Activated CD4-positive, alpha-beta T cell treated with anti-CD3 and anti-CD28 coated beads, Interleukin-2, amount 10 ng/mL, durations not matched to agents 7 days and 5 days (primary cell): ENCODE results near the gene NRG3. TPM values are rescaled to one million over a fixed set of nuclear protein-coding genes. Genes with fewer than 3 reads are reported as not detected.

Experiments
- CTCF ChIA-PET: fragments of 350-600 bp; sonication (Branson Sonifier 250); formaldehyde crosslinking; loops from one replicate; lab custom pipeline; 2021; ENCODE audit warnings: antibody characterized with exemption; lab: Charles Lee
- POLR2A ChIA-PET: fragments of 350-600 bp; sonication (Branson Sonifier 250); formaldehyde crosslinking; loops from one replicate; lab custom pipeline; 2021; ENCODE audit warnings: antibody characterized with exemption; lab: Charles Lee
- DNase-seq: peaks from one replicate; pipeline ENCODE4 v3.0.0-alpha.2; 2020
- H3K27ac Mint-ChIP-seq: one replicate; pipeline ENCODE4 v1.8.0; 2021; ENCODE audit warnings: mild to moderate bottlenecking, moderate library complexity, mixed read lengths
- H3K27me3 Mint-ChIP-seq: one replicate; pipeline ENCODE4 v1.8.0; 2021; ENCODE audit warnings: mixed read lengths
- H3K36me3 Mint-ChIP-seq: one replicate; pipeline ENCODE4 v1.8.0; 2021; ENCODE audit warnings: low read depth, mixed read lengths
- H3K4me1 Mint-ChIP-seq: one replicate; pipeline ENCODE4 v1.8.0; 2021; ENCODE audit warnings: mixed read lengths
- H3K4me3 Mint-ChIP-seq: one replicate; pipeline ENCODE4 v1.8.0; 2021; ENCODE audit warnings: mild to moderate bottlenecking, moderate library complexity, mixed read lengths
- H3K9me3 Mint-ChIP-seq: one replicate; pipeline ENCODE4 v1.8.0; 2021; ENCODE audit warnings: mixed read lengths
- total RNA-seq, 2 experiments: library from RNA; stranded (reverse); gene quantifications; one replicate each; pipeline ENCODE4 v1.2.3, GENCODE V29; 2021

The NRG3 gene
- total RNA-seq, 2 experiments from 2014 or later = not detected

- H3K4me3 Mint-ChIP-seq = no peak overlapping the region
- no peak overlapping the region for H3K27ac Mint-ChIP-seq
- H3K4me1 Mint-ChIP-seq = no peaks in the 10 kb centered on the region
- no peaks in the 10 kb centered on the region for H3K27me3 Mint-ChIP-seq
- no peaks in the 10 kb centered on the region for H3K36me3 Mint-ChIP-seq
- ChIA-PET CTCF (no interaction called here), POLR2A (no interaction called here)
- DNase-seq = no peak
- peaks cover 2% of the 10 kb centered on the region for H3K9me3 Mint-ChIP-seq
Measured at GRCh38 chr10:82411416-82411815, 536.4 kb downstream of the NRG3 start.

DNA sequence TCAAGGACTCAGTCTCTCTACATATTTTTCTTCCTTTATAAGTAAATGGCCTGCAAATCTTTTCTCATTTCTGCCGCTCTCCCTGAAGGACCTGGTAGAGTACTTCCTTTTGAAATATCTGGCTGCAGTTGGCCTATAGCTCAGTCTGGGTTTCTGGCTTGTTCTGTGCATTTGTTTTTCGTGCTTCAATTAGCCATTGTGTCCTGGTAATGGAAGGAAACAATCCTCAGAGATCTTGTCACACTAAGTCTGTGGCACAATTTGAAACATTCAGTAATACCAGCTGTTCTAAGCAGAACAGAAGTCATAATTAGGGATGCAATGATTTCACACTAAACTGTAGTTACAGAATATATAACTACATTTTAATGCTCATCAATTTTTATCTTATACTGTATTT is 545.0 kb downstream of the NRG3 start:
- no peaks in the 10 kb centered on the region for H3K36me3 Mint-ChIP-seq
- DNase-seq = no peak
- no peaks in the 10 kb centered on the region for H3K9me3 Mint-ChIP-seq
- H3K4me3 Mint-ChIP-seq = no peak overlapping the region
- POLR2A ChIA-PET = no interaction called here
- no peaks in the 10 kb centered on the region for H3K4me1 Mint-ChIP-seq
- no peaks in the 10 kb centered on the region for H3K27me3 Mint-ChIP-seq
- no peak overlapping the region for H3K27ac Mint-ChIP-seq
- CTCF ChIA-PET = no interaction called here

- no peaks in the 10 kb centered on the region for H3K36me3 Mint-ChIP-seq
- H3K27me3 Mint-ChIP-seq = no peaks in the 10 kb centered on the region
- CTCF ChIA-PET = no interaction called here
- no peak overlapping the region for H3K27ac Mint-ChIP-seq
- H3K4me3 Mint-ChIP-seq = no peak overlapping the region
- peaks cover 7% of the 10 kb centered on the region for H3K9me3 Mint-ChIP-seq
- no peak for DNase-seq
- POLR2A ChIA-PET = no interaction called here
- no peaks in the 10 kb centered on the region for H3K4me1 Mint-ChIP-seq
Measured at GRCh38 chr10:82429302-82429701, 554.3 kb downstream of the NRG3 start.

DNA sequence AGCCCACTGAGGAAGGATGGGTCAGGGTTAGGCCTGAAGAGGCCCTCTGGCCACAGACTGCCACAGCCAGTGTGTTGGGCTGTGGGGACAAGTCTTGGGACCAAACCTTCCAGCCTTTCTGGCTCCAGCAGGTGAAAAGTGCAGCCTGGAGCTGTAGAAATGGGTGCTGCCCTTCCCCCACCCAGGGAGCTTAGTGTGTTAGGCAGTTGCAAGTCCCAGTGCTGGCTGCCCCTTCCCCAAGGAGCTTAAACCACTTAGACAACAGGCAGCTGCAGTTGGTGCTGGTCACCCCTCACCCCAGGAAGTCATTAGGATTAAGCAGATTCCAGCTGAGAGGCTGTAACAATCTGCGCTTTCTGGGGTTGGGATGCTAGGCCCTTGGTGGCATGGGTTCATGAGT is 563.3 kb downstream of the NRG3 start:
- no peak for DNase-seq
- Mint-ChIP-seq H3K9me3 (no peaks in the 10 kb centered on the region), H3K27me3 (no peaks in the 10 kb centered on the region), H3K4me3 (no peak overlapping the region), H3K27ac (no peak overlapping the region), H3K4me1 (no peaks in the 10 kb centered on the region), H3K36me3 (no peaks in the 10 kb centered on the region)
- ChIA-PET POLR2A (no interaction called here), CTCF (no interaction called here)

- no peak overlapping the region for H3K27ac Mint-ChIP-seq
- no peaks in the 10 kb centered on the region for H3K9me3 Mint-ChIP-seq
- DNase-seq = no peak
- ChIA-PET CTCF (no interaction called here), POLR2A (no interaction called here)
- no peaks in the 10 kb centered on the region for H3K27me3 Mint-ChIP-seq
- H3K4me1 Mint-ChIP-seq = no peaks in the 10 kb centered on the region
- no peaks in the 10 kb centered on the region for H3K36me3 Mint-ChIP-seq
- no peak overlapping the region for H3K4me3 Mint-ChIP-seq
Measured at GRCh38 chr10:82440775-82441174, 565.8 kb downstream of the NRG3 start.

DNA sequence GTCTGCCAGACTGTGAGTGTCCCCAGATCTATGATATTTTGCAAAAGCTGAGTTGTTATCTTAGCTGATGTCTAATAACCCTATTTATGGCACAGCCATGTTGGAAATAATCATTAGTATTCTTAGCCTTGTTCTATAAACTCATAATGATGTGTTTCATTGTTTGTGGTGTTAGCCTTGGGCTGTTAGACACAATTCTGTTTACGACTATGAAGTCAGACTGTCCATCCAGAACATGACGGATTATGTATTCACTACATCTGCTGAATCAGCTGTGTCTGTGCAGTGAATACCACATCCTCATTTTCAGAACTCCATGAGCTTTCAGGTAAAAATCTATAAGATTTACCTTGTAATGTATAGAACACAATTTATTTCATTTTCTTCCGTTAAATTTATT is 577.1 kb downstream of the NRG3 start:
- H3K4me1 Mint-ChIP-seq = no peaks in the 10 kb centered on the region
- ChIA-PET CTCF (no interaction called here), POLR2A (no interaction called here)
- no peaks in the 10 kb centered on the region for H3K27me3 Mint-ChIP-seq
- H3K9me3 Mint-ChIP-seq = no peaks in the 10 kb centered on the region
- H3K27ac Mint-ChIP-seq = no peak overlapping the region
- no peak overlapping the region for H3K4me3 Mint-ChIP-seq
- DNase-seq = no peak
- no peaks in the 10 kb centered on the region for H3K36me3 Mint-ChIP-seq

DNA sequence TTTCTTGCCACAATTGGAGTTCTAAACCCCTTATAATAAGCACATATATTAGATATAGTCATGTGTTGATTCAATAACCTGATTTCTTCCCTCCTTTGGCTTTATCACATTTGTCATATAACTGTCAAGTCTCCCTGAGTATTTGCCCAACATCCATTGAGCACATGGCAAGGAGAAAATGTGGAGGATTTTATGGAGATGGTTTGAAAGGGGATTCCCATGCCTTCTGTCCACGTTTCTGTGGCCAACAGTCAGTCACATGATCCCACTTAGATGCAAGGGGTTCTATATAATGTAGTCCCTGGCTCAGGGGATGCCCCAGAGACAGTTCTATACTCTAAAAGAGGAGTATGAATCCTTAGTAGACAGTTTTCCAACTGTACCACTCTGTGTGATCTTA is 577.7 kb downstream of the NRG3 start:
- POLR2A ChIA-PET = no interaction called here

DNA sequence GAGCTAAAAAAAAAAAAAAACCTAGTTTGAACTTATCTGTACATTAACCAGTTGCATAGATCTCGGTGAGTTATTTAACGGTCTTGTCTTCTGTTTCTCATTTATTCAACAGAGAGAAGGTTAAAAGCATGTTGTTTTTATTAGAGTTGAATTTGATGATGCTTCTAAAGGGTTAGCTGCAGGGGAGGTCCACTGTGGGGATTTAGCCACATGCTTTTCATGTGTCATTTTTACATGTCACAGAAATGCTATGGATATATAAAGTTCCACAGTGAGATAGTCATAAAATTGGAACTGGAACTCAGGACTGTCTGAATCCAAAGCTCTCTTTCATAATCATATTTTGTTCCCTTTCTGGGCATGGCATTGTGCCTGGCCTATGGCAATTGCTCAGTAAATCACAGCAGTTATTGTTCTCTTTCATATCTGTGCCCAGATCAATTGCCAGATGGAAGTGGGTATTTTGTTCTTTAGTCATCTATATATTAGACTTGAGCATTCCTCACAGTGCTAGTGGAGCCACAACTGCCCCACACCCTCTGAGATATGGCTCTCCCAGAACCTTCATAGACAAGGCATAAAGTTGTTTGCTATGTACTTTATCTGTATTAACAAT is 578.8 kb downstream of the NRG3 start:
- no peak overlapping the region for H3K4me3 Mint-ChIP-seq
- no peak for DNase-seq
- H3K27ac Mint-ChIP-seq = no peak overlapping the region
- H3K27me3 Mint-ChIP-seq = no peaks in the 10 kb centered on the region
- POLR2A ChIA-PET = no interaction called here
- CTCF ChIA-PET = no interaction called here
- H3K4me1 Mint-ChIP-seq = no peaks in the 10 kb centered on the region
- H3K9me3 Mint-ChIP-seq = no peaks in the 10 kb centered on the region
- no peaks in the 10 kb centered on the region for H3K36me3 Mint-ChIP-seq

More for the DNA sequence above, 577.7 kb downstream of the NRG3 start:
- Mint-ChIP-seq H3K27me3 (no peaks in the 10 kb centered on the region), H3K9me3 (no peaks in the 10 kb centered on the region), H3K4me1 (no peaks in the 10 kb centered on the region), H3K4me3 (no peak overlapping the region), H3K27ac (no peak overlapping the region), H3K36me3 (no peaks in the 10 kb centered on the region)
- DNase-seq = no peak
- CTCF ChIA-PET = no interaction called here

DNA sequence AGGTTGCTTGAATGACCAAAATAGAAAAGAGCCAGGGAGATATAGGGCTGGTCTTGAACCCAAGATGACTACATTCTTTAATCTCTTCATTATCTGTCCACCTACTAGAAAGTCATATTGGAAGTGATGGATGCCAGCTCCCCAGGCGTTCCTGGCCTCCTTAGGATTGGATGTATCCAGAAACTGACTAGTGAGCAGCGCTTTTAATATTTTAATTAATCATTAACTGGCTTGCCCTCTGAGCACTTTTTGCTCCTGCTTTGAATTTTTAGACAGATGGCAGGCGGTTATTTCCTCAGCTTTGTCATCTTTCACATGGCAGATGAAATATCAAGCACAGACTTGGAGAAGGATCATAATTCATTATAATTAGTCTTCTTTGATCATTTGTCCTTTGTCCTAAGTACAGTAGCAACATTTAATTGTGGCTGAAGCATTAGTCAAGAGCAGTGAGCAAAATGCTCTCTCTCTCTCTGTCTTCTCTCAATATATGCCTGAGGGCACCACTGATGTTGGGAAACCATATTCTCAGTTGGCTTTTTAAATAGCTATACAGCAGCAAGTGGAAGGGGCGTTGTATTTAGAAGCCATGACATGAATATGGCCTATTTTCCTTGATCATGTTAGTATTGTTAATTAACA is 588.0 kb downstream of the NRG3 start:
- Mint-ChIP-seq H3K27me3 (no peaks in the 10 kb centered on the region), H3K36me3 (no peaks in the 10 kb centered on the region)
- POLR2A ChIA-PET = no interaction called here

DNA sequence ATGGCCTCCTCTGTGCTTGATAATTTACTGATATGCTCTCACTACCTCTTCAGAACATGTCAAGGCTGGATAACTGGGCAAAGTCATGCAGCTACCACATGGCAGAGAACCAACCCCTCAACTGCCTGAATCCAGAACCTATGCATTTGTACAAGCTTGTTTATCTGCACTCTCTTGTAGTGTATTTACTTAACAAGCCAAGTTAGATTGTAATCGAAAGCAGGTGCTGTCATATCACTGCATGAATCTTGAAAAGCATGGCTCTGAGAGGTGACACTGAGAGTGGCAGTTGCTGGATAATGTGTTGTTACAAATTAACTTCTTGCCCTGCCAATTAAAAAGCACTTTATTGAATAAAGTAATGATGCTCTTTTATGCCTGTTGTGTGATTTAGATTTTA is 588.6 kb downstream of the NRG3 start:
- no peaks in the 10 kb centered on the region for H3K36me3 Mint-ChIP-seq
- CTCF ChIA-PET = no interaction called here
- H3K27me3 Mint-ChIP-seq = no peaks in the 10 kb centered on the region
- H3K9me3 Mint-ChIP-seq = peaks cover 4% of the 10 kb centered on the region
- H3K4me1 Mint-ChIP-seq = no peaks in the 10 kb centered on the region
- POLR2A ChIA-PET = no interaction called here
- no peak for DNase-seq
- H3K27ac Mint-ChIP-seq = no peak overlapping the region
- no peak overlapping the region for H3K4me3 Mint-ChIP-seq

More for the DNA sequence above, 588.0 kb downstream of the NRG3 start:
- H3K27ac Mint-ChIP-seq = no peak overlapping the region
- no peak overlapping the region for H3K4me3 Mint-ChIP-seq
- no peaks in the 10 kb centered on the region for H3K4me1 Mint-ChIP-seq
- CTCF ChIA-PET = no interaction called here
- H3K9me3 Mint-ChIP-seq = peaks cover 4% of the 10 kb centered on the region
- no peak for DNase-seq

- CTCF ChIA-PET = no interaction called here
- H3K27me3 Mint-ChIP-seq = no peaks in the 10 kb centered on the region
- H3K27ac Mint-ChIP-seq = no peak overlapping the region
- DNase-seq = no peak
- H3K36me3 Mint-ChIP-seq = no peaks in the 10 kb centered on the region
- no peaks in the 10 kb centered on the region for H3K4me1 Mint-ChIP-seq
- H3K9me3 Mint-ChIP-seq = peaks cover 4% of the 10 kb centered on the region
- POLR2A ChIA-PET = no interaction called here
- no peak overlapping the region for H3K4me3 Mint-ChIP-seq
Measured at GRCh38 chr10:82464191-82464818, 589.3 kb downstream of the NRG3 start.

- H3K36me3 Mint-ChIP-seq = no peaks in the 10 kb centered on the region
Measured at GRCh38 chr10:82464966-82465365, 590.0 kb downstream of the NRG3 start.

DNA sequence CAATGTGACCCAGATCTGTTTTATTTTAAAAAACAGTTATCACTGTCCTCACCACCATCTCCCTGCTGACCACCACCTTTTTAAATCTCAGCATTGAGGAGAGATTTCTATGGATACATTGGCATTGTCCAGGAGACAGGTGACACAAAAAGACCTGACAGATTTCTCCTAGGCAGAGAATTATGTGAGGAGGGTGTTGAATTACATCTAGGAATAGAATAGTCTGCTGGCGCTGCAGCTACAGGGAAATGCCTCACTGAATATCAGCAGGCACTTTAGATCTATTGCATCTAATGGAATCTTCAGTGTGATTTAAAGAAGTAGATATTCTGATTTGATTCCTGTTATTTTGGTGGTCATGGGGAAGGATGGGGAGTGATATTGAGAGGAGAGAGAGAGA is 593.5 kb downstream of the NRG3 start:
- Mint-ChIP-seq H3K4me3 (no peak overlapping the region), H3K27me3 (no peaks in the 10 kb centered on the region), H3K9me3 (no peaks in the 10 kb centered on the region), H3K27ac (no peak overlapping the region), H3K4me1 (no peaks in the 10 kb centered on the region), H3K36me3 (no peaks in the 10 kb centered on the region)
- POLR2A ChIA-PET = no interaction called here
- DNase-seq = no peak
- CTCF ChIA-PET = no interaction called here

More at GRCh38 chr10:82464966-82465365, 590.0 kb downstream of the NRG3 start:
- DNase-seq = no peak
- H3K4me3 Mint-ChIP-seq = no peak overlapping the region
- H3K27ac Mint-ChIP-seq = no peak overlapping the region
- ChIA-PET POLR2A (no interaction called here), CTCF (interaction anchor here (0.6 kb wide), 1 partner anchor 9 kb away, joined by 3 read pairs; no protein-coding TSS in a partner anchor)
- no peaks in the 10 kb centered on the region for H3K4me1 Mint-ChIP-seq
- no peaks in the 10 kb centered on the region for H3K27me3 Mint-ChIP-seq
- peaks cover 4% of the 10 kb centered on the region for H3K9me3 Mint-ChIP-seq
